A549 (cell line): ENCODE measurements around the gene RELL1. TPM values are rescaled to one million over a fixed set of nuclear protein-coding genes. Genes with fewer than 3 reads are reported as not detected.

Source experiments
- ATAC-seq, 2 experiments: fragments of 200-7000 bp in 1 of 2; fragments of >200 bp in 1 of 2; cut with Nextera tagmentation in 1 of 2; cut with Tn5 transposase in 1 of 2; 3 replicates each; pipeline versions ENCODE4 v1.8.0 to v1.9.1; 2018 to 2020; ENCODE audit warnings: mild to moderate bottlenecking in 1 of 2, moderate library complexity in 1 of 2
- CTCF ChIA-PET: fragments of 300-600 bp; sonication (Branson Sonifier 250); formaldehyde crosslinking; extraction: SDS; loops from one replicate; lab custom pipeline; 2021; ENCODE audit warnings: antibody characterized with exemption, inconsistent platforms; lab: Yijun Ruan, JAX
- POLR2A ChIA-PET: fragments of 350-600 bp; formaldehyde crosslinking; extraction: SDS; loops from one replicate; lab custom pipeline; 2021; ENCODE audit warnings: antibody characterized with exemption, inconsistent platforms; lab: Yijun Ruan, JAX
- DNase-seq, 2 experiments: peaks; one replicate each; pipeline versions ENCODE4 v3.0.0 to v3.0.0-alpha.2; 2011 to 2016; ENCODE audit warnings: low read depth in 1 of 2, low spot score in 1 of 2
- FAIRE-seq: peaks from 2 replicates; lab custom pipeline; 2011; peaks lifted over from hg19 to GRCh38; lab: Jason Lieb, UNC
- H3K27ac ChIP-seq, 2 experiments: fragments of >200 bp; sonication (Bioruptor Twin); formaldehyde crosslinking; 3 replicates each; pipeline ENCODE4 v1.5.1; 2016 to 2017
- H3K4me1 ChIP-seq: fragments of >200 bp; sonication (Bioruptor Twin); formaldehyde crosslinking; 3 replicates; pipeline ENCODE4 v1.6.1; 2016
- H3K4me2 ChIP-seq: fragments of >200 bp; sonication (Bioruptor Twin); formaldehyde crosslinking; 3 replicates; pipeline ENCODE4 v1.6.1; 2016
- H3K4me3 ChIP-seq: fragments of >200 bp; sonication (Bioruptor Twin); formaldehyde crosslinking; 3 replicates; pipeline ENCODE4 v1.5.1; 2016
- H3K9me3 ChIP-seq: fragments of >200 bp; sonication (Bioruptor Twin); formaldehyde crosslinking; 3 replicates; pipeline ENCODE4 v1.6.1; 2016
- CHD2 ChIP-seq: fragments of 150-350 bp; IDR thresholded peaks from 2 replicates; pipeline ENCODE4 v1.6.1; 2014; ENCODE audit warnings: low read length; ENCODE audit not compliant: partially characterized antibody
- EHMT2 ChIP-seq: fragments of 200-600 bp; sonication (generic); IDR thresholded peaks from 2 replicates; pipeline ENCODE4 v1.6.1; 2016; ENCODE audit warnings: antibody characterized with exemption, low read depth, mild to moderate bottlenecking, moderate library complexity
- FOSB ChIP-seq: fragments of 250-450 bp; sonication (Bioruptor Pico); IDR thresholded peaks from 2 replicates; pipeline ENCODE4 v1.5.0; 2020; ENCODE audit warnings: mild to moderate bottlenecking, moderate library complexity
- HDAC2 ChIP-seq: fragments of 200-600 bp; sonication (generic); IDR thresholded peaks from 2 replicates; pipeline ENCODE4 v1.6.1; 2016
- HOXB5 ChIP-seq: fragments of 250-450 bp; sonication (Bioruptor Pico); IDR thresholded peaks from 2 replicates; pipeline ENCODE4 v1.5.0; 2020; ENCODE audit warnings: mild to moderate bottlenecking, moderate library complexity
- KDM5A ChIP-seq: fragments of 200-600 bp; sonication (generic); IDR thresholded peaks from 2 replicates; pipeline ENCODE4 v1.6.1; 2016; ENCODE audit warnings: antibody characterized with exemption, mild to moderate bottlenecking
- MYC ChIP-seq: IDR thresholded peaks from 2 replicates; pipeline ENCODE4 v1.6.1; 2012; ENCODE audit warnings: mild to moderate bottlenecking, inconsistent platforms, low read length, improper control_type of control experiment, borderline replicate concordance
- NFE2L2 ChIP-seq: fragments of 150-350 bp; conservative IDR thresholded peaks from 2 replicates; pipeline ENCODE4 v1.6.1; 2014; ENCODE audit warnings: low read length
- NPAS2 ChIP-seq: fragments of 250-450 bp; sonication (Bioruptor Pico); IDR thresholded peaks from 2 replicates; pipeline ENCODE4 v1.8.0; 2022; ENCODE audit warnings: mild to moderate bottlenecking, moderate library complexity, borderline replicate concordance
- NR3C1 ChIP-seq: fragments of >200 bp; sonication (Bioruptor Twin); formaldehyde crosslinking; IDR thresholded peaks from 3 replicates; pipeline ENCODE4 v1.6.1; 2017
- POLR2A ChIP-seq: IDR thresholded peaks from 2 replicates; pipeline ENCODE4 v1.6.1; 2012; ENCODE audit warnings: mild to moderate bottlenecking, low read length
- POLR2AphosphoS2 ChIP-seq: conservative IDR thresholded peaks from 2 replicates; pipeline ENCODE4 v1.6.1; 2012; ENCODE audit warnings: low read length, improper control_type of control experiment, inconsistent platforms
- RAD21 ChIP-seq, 2 experiments: fragments of >200 bp in 1 of 2; sonication (Bioruptor Twin) in 1 of 2; formaldehyde crosslinking in 1 of 2; IDR thresholded peaks in 1 of 2; conservative IDR thresholded peaks in 1 of 2; 2 replicates in 1 of 2; 3 replicates in 1 of 2; pipeline ENCODE4 v1.6.1; 2012 to 2018; ENCODE audit warnings: inconsistent platforms in 1 of 2
- SMC3 ChIP-seq: fragments of >200 bp; sonication (Bioruptor Twin); formaldehyde crosslinking; IDR thresholded peaks from 3 replicates; pipeline ENCODE4 v1.6.1; 2018; ENCODE audit warnings: inconsistent platforms
- SREBF2 ChIP-seq: fragments of 450-650 bp; IDR thresholded peaks from 2 replicates; pipeline ENCODE4 v1.6.1; 2014; ENCODE audit warnings: mild to moderate bottlenecking, moderate library complexity
- TFCP2L1 ChIP-seq: fragments of 250-450 bp; sonication (Bioruptor Pico); IDR thresholded peaks from 2 replicates; pipeline ENCODE4 v1.5.0; 2021; ENCODE audit warnings: mild to moderate bottlenecking
- TP53 ChIP-seq: fragments of 250-450 bp; sonication (Bioruptor Pico); IDR thresholded peaks from 2 replicates; pipeline ENCODE4 v1.5.0; 2021; ENCODE audit warnings: mild to moderate bottlenecking, moderate library complexity
- ZFP36 ChIP-seq: fragments of 450-650 bp; IDR thresholded peaks from 2 replicates; pipeline ENCODE4 v1.6.1; 2014; ENCODE audit warnings: borderline replicate concordance; ENCODE audit not compliant: partially characterized antibody
- ZNF302 ChIP-seq: fragments of 250-450 bp; sonication (Bioruptor Pico); IDR thresholded peaks from 2 replicates; pipeline ENCODE4 v1.9.0; 2021; ENCODE audit warnings: inconsistent platforms, mild to moderate bottlenecking, moderate library complexity
- ZSCAN20 ChIP-seq: fragments of 250-450 bp; sonication (Bioruptor Pico); IDR thresholded peaks from 2 replicates; pipeline ENCODE4 v1.8.0; 2022; ENCODE audit warnings: mild to moderate bottlenecking, moderate library complexity
- WGBS: methylation state at CpG from one replicate; pipeline ENCODE4 v1.1.6; 2017; ENCODE audit errors: missing lambda C conversion rate; 5-methylcytosine and 5-hydroxymethylcytosine counted together
- polyA plus RNA-seq, 4 experiments: library from polyadenylated mRNA; depleted of rRNA in 3 of 4; stranded (reverse); fragments of >200 nt; fragmentation: RNase III in 1 of 4; extraction: RNeasy Plus Mini Kit Qiagen cat#74134 plus additional on column Dnase treatment in 1 of 4; gene quantifications; 2 replicates in 3 of 4; 3 replicates in 1 of 4; pipeline ENCODE4 v1.2.3, GENCODE V29; 2011 to 2017
- TF ChIP-seq, protein P1 (sequence below): fragments of 150-350 bp; IDR thresholded peaks from 2 replicates; pipeline ENCODE4 v1.6.1; 2014; ENCODE audit warnings: low read depth, mild to moderate bottlenecking, low read length
- TF ChIP-seq, protein P2 (sequence below): fragments of >200 bp; sonication (Bioruptor Twin); formaldehyde crosslinking; IDR thresholded peaks from 3 replicates; pipeline ENCODE4 v1.5.1; 2016
- TF ChIP-seq, protein P3 (sequence below): fragments of 450-650 bp; IDR thresholded peaks from 2 replicates; pipeline ENCODE4 v1.6.1; 2014; ENCODE audit warnings: antibody characterized with exemption

RELL1 gene
- polyA plus RNA-seq, 2 of the 4 experiments (the other 2 are of a cell fraction): 5.0 to 9.6 TPM

DNA sequence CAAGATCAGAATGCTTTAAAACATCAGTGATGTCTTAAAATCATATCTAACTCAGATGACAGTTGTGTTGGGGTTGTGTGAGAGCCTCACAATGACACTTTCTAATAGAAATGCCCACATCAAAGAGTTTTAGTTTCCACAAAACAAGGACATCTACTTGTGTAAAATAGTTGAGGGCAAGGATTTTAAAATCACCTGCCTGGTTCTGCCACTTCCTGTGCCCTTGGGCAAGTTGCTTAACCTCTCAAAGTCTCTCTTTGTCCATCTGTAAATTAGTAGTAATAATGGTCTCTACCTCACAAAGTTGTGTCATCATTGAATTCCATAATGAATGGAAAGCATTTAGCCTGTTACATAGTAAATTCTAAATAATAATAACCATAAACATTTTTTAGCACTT is 41.9 kb upstream of the RELL1 start:
- Histone ChIP-seq H3K4me2 (no peak overlapping the region), H3K4me1 (no peaks in the 10 kb centered on the region), H3K27ac (no peak overlapping the region), H3K9me3 (no peaks in the 10 kb centered on the region), H3K4me3 (no peak overlapping the region)
- FAIRE-seq (no peak), DNase-seq (no peak), ATAC-seq (no peak)
- no peak for TF ChIP-seq ZNF302 (CRISPR knock-in tag)
- ChIA-PET POLR2A (no interaction called here), CTCF (no interaction called here)

DNA sequence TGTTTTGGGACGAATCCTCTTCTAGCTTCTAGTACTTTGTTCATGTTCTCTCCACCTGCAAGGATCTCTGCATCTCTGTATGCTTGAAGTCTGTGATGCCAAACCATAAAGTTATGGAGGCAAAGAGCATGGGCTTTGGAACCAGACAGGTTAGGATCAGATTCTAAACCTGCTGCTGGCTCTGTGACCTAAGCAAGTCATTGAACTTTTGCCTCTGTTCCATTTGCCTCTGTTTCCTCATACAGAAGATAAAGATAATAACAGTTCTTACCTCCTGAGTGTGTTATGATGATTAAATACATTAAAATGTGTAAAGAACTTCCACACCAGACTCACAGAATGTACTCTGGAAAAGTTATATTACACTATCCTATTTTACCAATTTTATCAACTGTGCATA is 41.5 kb upstream of the RELL1 start:
- ChIA-PET CTCF (no interaction called here), POLR2A (no interaction called here)
- no peak for FAIRE-seq
- DNase-seq: no peak
- Histone ChIP-seq H3K4me3 (no peak overlapping the region), H3K4me2 (no peak overlapping the region), H3K27ac (no peak overlapping the region)
- ATAC-seq: no peak
- TF ChIP-seq TFCP2L1 (CRISPR knock-in tag) (no peak), EHMT2 (no peak), RAD21 (conservative IDR thresholded peaks at IDR 0.05 in 1 of 2, IDR thresholded peaks at IDR 0.05 in 1 of 2) (no peak), TP53 (CRISPR knock-in tag) (no peak), NPAS2 (CRISPR knock-in tag) (no peak), ZNF302 (CRISPR knock-in tag) (no peak), NR3C1 (no peak), SREBF2 (no peak), KDM5A (no peak), HOXB5 (no peak), FOSB (CRISPR knock-in tag) (no peak), POLR2A (no peak), CHD2 (no peak), MYC (no peak)
- TF ChIP-seq, protein P1, sequence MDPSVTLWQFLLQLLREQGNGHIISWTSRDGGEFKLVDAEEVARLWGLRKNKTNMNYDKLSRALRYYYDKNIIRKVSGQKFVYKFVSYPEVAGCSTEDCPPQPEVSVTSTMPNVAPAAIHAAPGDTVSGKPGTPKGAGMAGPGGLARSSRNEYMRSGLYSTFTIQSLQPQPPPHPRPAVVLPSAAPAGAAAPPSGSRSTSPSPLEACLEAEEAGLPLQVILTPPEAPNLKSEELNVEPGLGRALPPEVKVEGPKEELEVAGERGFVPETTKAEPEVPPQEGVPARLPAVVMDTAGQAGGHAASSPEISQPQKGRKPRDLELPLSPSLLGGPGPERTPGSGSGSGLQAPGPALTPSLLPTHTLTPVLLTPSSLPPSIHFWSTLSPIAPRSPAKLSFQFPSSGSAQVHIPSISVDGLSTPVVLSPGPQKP: no peak
- TF ChIP-seq, protein P2, sequence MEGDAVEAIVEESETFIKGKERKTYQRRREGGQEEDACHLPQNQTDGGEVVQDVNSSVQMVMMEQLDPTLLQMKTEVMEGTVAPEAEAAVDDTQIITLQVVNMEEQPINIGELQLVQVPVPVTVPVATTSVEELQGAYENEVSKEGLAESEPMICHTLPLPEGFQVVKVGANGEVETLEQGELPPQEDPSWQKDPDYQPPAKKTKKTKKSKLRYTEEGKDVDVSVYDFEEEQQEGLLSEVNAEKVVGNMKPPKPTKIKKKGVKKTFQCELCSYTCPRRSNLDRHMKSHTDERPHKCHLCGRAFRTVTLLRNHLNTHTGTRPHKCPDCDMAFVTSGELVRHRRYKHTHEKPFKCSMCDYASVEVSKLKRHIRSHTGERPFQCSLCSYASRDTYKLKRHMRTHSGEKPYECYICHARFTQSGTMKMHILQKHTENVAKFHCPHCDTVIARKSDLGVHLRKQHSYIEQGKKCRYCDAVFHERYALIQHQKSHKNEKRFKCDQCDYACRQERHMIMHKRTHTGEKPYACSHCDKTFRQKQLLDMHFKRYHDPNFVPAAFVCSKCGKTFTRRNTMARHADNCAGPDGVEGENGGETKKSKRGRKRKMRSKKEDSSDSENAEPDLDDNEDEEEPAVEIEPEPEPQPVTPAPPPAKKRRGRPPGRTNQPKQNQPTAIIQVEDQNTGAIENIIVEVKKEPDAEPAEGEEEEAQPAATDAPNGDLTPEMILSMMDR: no peak
- TF ChIP-seq, protein P3, sequence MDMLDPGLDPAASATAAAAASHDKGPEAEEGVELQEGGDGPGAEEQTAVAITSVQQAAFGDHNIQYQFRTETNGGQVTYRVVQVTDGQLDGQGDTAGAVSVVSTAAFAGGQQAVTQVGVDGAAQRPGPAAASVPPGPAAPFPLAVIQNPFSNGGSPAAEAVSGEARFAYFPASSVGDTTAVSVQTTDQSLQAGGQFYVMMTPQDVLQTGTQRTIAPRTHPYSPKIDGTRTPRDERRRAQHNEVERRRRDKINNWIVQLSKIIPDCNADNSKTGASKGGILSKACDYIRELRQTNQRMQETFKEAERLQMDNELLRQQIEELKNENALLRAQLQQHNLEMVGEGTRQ: no peak
- TF ChIP-seq, all 56 proteins: peak for 0
- H3K4me1 ChIP-seq: no peaks in the 10 kb centered on the region
- no peaks in the 10 kb centered on the region for H3K9me3 ChIP-seq
- WGBS: 7% methylated on average over 1 of the region's 1 CpG

DNA sequence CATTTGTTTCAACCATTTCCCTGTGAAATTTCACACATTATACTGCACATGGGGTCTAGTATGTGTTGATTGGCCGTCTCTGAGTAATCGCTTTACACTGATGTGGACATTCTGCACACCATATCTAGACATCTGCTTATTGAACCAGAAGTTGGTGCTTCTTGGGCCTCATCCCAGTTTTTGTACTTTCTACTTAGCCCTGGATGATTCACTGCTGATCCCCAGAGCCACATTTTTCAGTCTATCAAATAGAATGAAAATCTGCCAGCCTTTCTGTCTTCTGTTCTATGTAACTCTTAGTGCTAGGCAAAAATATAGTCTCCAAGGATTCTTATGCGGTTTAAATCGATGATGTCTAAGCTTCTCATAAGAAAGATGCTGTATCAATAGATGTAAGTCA is 40.5 kb upstream of the RELL1 start:
- no peak for FAIRE-seq
- no peak for ATAC-seq

DNA sequence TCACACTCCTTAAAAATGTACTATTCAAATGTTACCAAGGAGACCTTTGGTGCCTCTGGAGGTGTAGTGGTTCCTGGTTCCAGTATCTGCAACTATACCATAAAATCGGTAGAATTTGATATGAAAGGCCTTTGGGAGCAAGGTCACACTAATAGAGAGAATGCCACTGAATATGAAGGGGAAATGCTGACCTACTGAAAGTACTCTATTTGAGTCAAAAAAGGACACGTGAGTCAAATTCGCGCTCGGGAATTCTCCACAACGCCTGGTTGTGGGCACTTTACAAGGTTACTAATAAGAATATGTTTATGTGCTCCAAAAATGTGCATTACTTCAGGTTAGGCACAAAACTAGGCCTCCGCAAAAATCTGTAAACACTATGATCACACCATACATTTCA is 39.5 kb upstream of the RELL1 start:
- no peak overlapping the region for H3K4me3 ChIP-seq
- TF ChIP-seq SREBF2 (no peak), POLR2AphosphoS2 (no peak), SMC3 (no peak), HDAC2 (no peak), KDM5A (no peak), ZFP36 (no peak)
- TF ChIP-seq, protein P3: no peak
- TF ChIP-seq, all 56 proteins: peak for 0
- CTCF ChIA-PET: no interaction called here
- 76% methylated on average over 7 of the region's 7 CpGs for WGBS
- POLR2A ChIA-PET: no interaction called here
- Histone ChIP-seq H3K4me1 (no peaks in the 10 kb centered on the region), H3K4me2 (no peak overlapping the region), H3K27ac (no peak overlapping the region), H3K9me3 (no peaks in the 10 kb centered on the region)
- ATAC-seq (no peak), DNase-seq (no peak), FAIRE-seq (no peak)

More for the DNA sequence above, 40.5 kb upstream of the RELL1 start:
- 82% methylated on average over 4 of the region's 4 CpGs for WGBS
- H3K4me2 ChIP-seq: no peak overlapping the region
- H3K4me1 ChIP-seq: no peaks in the 10 kb centered on the region
- H3K4me3 ChIP-seq: no peak overlapping the region
- no peak for DNase-seq
- no peak for TF ChIP-seq NFE2L2
- no peak for TF ChIP-seq POLR2AphosphoS2
- TF ChIP-seq ZSCAN20: no peak
- no peak for TF ChIP-seq SREBF2
- ChIA-PET CTCF (interaction anchor here (0.8 kb wide), 1 partner anchor 21 kb away, joined by 3 read pairs; no protein-coding TSS in a partner anchor), POLR2A (no interaction called here)
- no peak overlapping the region for H3K27ac ChIP-seq
- H3K9me3 ChIP-seq: no peaks in the 10 kb centered on the region
